Cortex of kidney (tissue), 1 donor: Measurements from ENCODE around the gene RSU1.

Experiments
- DNase-seq: peaks from one replicate; lab custom pipeline; 2025; lab: John Stamatoyannopoulos, UW

Gene RSU1

GRCh38 chr10:16741540-16741939, 75.7 kb downstream of the RSU1 start:
- no peak for DNase-seq

GRCh38 chr10:16737420-16737819, 79.8 kb downstream of the RSU1 start:
- no peak for DNase-seq

- no peak for DNase-seq
These were observed 81.6 kb downstream of the RSU1 start for GRCh38 chr10:16735671-16736070.

- no peak for DNase-seq
These were observed 84.8 kb downstream of the RSU1 start for GRCh38 chr10:16732376-16732775.

DNA sequence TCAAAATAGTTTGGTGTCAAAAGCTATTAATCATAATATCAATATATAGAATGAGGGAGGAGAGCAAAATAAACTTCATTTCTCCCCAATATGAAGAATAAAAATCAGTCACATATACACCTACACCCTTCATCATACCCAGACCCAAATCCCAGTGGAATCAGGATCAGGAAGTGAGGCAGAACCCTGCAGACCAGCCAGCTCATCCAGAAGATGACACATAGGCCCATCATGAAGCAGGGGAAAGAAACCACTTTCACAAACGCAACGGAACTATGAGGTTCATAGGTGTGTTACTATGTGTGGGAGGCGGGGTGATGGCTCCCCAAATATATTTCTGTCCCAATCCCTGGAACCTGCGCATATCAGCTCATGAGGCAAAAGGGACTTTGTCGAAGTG, 89.0 kb downstream of the RSU1 start:
- DNase-seq = no peak

DNA sequence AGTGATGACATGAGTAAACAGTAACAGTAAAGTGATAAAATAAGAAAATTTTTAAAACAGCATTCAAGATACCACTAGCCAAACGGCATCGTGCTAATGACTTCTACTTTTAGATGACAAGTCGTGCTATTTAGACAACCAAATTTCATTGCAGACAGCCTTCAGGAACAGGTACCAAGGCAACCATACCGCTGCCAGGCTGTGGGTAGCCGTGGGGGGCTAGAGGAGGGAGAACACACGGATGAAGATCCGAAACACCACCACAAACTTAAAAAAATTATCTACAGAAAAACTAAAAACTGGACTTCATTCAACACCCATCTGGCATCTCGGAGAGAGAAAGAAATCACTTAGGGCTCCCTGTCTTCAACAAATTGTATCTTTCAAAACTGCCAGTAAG, 89.6 kb downstream of the RSU1 start:
- DNase-seq = no peak

DNA sequence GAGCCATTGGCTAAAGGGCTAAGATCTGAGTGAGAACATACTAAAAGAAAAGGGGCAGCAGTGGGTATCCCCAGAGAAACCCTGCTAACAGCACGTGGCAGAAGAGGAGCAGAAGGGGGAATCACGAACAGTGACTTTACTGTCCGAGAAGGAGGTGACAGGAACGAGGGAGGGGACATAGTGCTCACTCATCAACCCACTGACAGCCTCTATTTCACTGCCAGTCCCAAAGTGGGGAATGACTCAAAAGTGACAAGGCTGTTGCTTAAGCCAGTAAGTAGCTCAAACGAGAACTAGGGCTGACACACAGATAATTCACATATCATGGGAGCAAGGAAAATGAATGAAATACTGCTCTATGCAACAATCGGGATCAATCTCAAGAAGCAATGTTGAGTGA, 92.7 kb downstream of the RSU1 start:
- no peak for DNase-seq

GRCh38 chr10:16720812-16721211, 96.4 kb downstream of the RSU1 start:
- no peak for DNase-seq

GRCh38 chr10:16717622-16718395, 99.4 kb downstream of the RSU1 start:
- DNase-seq = no peak

DNA sequence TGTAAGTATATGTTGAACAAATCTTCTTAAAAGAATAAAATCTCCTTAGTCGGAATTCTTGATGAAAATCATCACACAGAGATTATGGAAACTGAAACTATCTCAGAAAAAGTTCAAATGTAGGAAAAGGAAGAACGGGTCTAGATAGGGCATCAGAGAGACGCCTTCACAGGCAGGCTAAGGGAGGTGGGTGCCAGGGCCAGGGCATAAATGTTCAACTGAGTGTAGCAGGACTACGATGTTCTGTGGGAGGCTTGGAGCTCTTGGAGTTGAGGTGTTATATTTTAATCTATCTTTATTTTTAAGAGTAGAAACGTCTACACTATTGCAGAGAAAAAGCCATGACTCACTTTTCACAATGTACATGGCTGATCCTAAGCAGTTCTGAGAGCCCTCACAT, 101.2 kb downstream of the RSU1 start:
- DNase-seq = no peak

GRCh38 chr10:16713290-16713689, 103.9 kb downstream of the RSU1 start:
- DNase-seq = no peak

- no peak for DNase-seq
These were observed 104.3 kb downstream of the RSU1 start for GRCh38 chr10:16712883-16713282.

DNA sequence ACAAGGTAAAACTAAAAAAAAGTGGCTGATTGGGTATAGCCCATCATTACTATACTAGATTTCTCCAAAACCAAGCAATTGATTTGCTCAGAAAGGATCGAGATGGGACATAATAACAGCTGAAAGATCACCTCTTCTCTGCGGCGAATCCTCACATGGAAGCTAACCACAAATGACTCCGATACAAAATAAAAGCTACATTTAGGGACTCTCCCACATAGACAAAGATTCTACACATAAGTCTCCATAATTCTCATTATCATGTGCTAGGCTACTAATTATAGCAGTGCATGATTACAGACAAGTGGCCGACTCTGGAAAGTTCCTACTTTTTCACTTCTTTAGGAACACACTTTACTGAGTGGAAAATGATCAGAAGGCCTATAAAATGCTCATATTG, 116.9 kb downstream of the RSU1 start:
- no peak for DNase-seq

DNA sequence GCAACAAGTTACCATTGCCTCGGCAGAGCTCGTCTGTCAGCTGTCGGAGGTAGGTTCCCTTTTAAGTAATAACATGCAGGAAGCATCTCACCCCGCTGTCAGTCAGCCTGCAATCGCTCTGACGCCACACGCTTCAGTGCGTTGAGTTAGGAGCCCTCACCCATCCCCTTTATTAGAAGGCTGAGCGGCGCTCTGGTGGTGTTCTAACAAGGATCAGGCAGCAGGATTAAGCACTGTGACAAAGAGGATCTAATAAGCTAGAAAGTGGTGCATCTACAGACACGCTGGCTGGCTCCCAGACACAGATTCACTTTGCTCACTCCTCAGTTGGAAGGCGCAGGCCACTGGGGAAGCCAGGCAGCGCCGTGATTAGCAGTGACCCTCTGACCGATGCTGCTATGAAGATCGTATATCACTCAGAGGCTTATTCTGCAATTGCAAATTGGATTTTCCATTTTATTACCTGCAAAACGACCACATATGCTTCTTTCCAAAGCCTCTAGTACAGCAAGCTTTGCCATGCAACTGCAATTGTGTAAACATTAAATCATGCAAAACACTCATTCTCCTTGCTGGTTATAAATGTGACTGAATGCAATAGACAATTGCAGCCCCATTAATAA, 117.7 kb downstream of the RSU1 start:
- no peak for DNase-seq

- DNase-seq = no peak
These were observed 118.8 kb downstream of the RSU1 start for GRCh38 chr10:16698461-16698860.

GRCh38 chr10:16690417-16690816, 126.8 kb downstream of the RSU1 start:
- DNase-seq = no peak

DNA sequence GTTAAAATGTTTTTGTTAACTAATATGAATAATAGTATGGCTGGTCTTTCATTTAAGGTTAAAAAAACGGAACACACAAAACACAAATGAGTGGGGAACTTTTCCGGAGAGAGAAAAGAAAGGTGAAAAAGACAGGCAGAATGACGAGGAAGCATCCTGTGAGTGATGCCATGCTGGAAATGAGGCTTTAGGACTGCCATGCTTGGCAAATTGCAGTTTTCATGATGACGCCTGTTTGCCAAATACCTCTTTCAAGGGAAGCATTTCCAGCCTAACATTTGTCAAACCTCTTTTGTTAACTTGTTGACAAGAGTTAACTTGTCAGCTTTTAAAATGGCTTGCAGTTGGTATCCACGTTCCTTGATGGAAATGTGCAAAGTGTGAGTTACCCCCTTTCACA, 127.5 kb downstream of the RSU1 start:
- no peak for DNase-seq

- no peak for DNase-seq
These were observed 128.0 kb downstream of the RSU1 start for GRCh38 chr10:16689227-16689626.

DNA sequence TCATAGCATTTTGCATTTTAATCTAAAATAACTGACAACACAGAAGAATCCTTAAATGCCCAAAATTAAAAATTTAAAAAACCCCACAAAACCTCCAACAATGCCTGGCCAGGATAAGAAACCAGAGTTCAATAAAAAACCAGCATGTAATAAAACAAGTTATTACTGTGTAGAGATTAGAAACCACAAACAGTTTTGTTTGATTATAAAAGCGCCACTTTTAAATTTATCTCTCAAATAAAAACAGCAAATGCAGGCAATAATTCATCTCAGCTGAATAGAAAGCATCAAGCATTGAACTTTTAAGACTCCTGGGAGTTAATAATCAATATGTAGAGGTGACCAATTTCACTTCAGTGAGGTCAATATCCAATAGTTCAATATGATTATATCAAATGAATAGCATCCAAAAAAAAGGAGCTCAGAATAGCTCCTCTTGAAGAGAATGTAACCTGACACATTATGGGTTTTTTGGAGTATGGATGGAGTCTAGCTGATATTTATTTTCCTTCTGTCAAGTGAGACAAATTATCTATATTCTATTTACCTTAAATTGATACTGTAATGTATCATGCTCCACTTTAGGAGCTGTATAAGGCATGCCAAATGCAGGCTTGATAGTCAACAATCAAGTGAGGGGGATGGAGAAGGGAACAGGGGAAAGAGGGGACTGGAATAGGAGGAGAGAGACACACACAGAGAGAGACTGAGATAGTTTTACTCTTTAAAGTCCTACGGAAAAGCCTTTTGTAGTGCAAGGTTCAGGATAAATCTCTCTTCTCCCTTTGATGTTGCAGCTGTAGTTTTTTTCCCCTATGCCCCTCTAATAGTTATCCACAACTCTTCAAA, 130.9 kb downstream of the RSU1 start:
- no peak for DNase-seq

DNA sequence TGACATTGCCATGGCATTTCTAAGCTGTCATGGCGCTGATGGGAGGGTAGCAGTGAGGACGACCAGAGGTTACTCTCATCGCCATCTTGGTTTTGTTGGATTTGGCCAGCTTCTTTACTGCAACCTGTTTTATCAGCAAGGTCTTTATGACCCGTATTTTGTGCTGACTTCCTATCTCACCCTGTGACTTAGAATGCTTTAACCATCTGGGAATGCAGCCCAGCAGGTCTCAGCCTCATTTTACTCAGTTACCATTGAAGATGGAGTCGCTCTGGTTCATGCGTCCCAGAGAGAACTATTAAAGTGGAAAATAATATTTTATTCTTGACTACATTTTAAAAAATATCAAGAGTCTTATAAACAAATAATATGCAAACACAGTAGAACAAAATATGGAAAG, 131.7 kb downstream of the RSU1 start:
- no peak for DNase-seq

GRCh38 chr10:16681521-16681920, 135.7 kb downstream of the RSU1 start:
- no peak for DNase-seq

DNA sequence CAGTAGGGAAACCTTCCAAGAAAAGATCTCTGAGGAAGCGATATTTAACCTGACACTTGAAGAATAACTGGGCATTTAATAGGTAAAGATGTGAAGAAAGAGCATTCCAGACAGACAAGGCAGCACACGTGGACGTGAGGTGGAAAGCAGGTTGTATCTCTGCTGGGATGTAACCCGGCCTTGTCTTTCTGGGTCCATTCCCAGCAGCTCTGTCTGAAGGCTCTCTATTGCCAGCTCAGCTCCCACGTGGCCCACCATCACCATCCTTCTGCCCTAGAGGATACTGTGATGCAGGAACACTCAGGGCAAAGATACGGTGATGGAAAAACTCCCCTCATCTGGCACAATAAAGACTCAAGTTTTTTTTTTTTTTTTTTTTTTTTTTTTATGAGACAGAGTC, 137.7 kb downstream of the RSU1 start:
- DNase-seq = no peak

GRCh38 chr10:16675334-16675733, 141.9 kb downstream of the RSU1 start:
- DNase-seq = no peak
